ENCODE results near the gene VAV1.
"Not testable (repeated sequence)": the region's sequence is repeated elsewhere in the genome, so short reads cannot be mapped to it uniquely, and the experiment has no call there.

Gene VAV1

DNA sequence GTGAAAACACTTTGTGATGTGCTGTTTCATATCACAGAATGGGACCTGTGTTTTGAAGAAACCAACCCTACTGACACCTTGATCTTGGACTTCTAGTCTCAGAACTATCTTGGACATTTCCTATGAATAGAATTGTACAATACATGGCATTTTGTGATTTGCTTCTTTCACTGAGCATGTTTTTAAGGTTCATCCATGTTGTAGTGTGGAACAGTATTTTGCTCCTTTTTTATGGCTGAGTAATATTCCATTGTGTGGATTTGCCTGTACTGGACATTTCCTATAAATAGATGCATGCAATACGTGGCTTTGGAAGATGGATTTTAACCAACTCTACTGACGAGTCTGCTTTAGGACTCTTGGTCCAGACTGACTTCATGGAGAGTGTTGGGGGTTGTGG, 46.8 kb downstream of the VAV1 start:
- no peak for DNase-seq (ENCODE audit: low spot score)

DNA sequence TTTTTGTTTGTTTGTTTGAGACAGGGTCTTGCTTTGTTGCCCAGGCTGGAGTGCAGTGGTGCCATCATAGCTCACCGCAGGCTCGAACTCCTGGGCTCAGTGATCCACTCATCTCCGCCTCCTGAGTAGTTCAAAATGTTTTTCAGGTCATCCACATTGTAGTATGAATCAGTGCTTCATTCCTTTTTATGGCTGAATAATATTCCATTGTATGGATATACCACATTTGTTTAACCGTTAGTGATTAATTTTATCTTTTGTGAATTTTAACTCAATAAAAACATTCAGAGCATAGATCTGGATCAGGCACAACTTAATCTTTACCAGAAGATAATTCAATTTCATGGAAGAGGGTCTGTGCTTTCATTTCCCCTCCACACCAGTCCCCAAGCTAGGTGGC, 47.7 kb downstream of the VAV1 start:
- no peak for DNase-seq (ENCODE audit: low spot score)

DNA sequence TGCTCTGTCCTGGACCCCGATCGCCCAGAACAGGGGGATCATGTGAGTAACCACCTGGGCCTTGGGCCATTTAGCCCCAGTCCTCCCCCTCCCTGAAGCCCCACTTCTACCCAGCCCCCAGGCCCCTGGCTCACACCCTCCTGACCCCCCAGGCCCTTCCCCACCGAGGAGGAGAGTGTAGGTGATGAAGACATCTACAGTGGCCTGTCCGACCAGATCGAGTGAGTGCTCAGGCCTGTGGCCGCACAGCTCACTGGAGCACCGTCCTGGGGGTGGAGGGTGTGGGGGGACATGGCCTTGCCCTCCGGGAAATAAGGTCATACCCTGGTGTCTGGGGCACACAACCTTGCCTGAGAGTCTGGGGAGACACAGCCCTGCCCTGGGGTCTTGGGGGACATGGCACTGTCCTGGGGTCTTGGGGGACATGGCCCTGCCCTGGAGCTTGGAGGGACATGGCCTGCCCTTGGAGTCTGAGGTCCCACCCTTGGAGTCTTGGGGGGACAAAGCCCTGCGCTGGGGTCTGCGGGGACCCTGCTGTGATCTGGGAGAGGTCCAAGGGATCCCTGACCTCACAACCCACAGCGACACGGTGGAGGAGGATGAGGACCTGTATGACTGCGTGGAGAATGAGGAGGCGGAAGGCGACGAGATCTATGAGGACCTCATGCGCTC, 49.3 kb downstream of the VAV1 start:
- no peak for DNase-seq (ENCODE audit: low spot score)

DNA sequence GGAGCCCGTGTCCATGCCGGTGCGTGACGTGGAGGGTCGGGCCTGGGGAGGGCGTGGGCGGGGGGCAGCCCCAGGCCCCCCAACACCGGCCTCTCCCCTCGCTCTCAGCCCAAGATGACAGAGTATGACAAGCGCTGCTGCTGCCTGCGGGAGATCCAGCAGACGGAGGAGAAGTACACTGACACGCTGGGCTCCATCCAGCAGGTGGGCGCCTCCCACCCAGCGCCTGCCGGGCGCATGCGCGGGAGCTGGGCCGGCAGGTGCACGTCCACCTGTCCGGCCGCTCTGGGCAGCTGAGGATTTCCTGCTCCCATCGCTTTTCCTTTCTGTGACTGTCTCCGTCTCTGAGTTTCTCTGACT, 49.8 kb downstream of the VAV1 start:
- DNase-seq (ENCODE audit: low spot score), result no peak

DNA sequence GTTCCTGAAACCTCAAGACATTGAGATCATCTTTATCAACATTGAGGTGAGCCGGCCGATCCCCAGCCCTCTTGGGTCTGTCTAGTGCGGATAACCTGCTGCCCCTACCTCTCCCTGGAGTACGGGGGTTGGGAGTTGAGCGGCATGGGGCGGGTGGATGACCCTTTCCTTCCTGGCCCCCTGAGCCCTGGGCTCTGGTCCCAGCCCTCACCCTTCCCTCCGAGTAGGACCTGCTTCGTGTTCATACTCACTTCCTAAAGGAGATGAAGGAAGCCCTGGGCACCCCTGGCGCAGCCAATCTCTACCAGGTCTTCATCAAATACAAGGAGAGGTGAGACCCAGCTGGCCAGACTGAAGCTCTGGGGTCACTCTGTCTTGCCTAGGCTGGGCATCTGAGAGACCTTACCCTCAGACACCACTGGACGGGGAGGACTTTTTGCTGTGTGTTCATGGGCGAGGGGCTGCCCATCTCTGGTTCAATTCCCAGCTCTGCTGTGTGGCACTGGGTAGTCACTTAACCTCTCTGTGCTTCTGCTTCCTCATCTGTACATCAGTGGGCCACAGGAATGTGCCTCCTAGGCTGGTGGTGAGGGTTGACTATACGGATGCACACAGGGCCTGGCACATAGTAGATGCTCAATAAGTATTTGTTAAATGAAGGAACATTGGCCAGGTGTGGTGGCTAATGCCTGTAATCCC, 52.7 kb downstream of the VAV1 start:
- no peak for DNase-seq (ENCODE audit: low spot score)

DNA sequence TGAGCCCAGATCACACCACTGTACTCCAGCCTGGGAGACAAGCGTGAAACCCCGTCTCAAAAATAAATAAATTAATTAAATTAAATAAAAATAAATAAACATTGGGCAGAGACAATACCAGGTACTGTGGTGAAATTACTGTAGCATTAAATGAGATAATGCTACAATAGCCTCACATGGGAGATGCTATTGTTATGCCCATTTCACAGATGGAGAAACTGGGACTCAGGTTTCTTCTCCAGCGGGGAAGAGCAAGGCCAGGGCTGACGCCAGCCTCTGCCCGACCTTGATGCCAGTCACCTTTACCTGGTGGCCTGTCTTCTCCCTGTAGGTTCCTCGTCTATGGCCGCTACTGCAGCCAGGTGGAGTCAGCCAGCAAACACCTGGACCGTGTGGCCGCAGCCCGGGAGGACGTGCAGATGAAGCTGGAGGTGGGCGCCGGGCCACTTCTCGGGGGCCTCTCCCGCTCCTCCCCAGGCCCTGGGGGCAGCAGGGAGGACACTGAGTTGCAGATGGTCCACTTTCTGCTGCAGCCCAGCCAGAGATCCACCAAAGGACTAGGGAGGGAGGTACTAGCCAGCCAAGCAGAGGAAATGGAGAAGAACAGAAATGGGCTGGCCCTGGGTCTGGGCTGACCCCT, 53.9 kb downstream of the VAV1 start:
- no peak for DNase-seq (ENCODE audit: low spot score)

DNA sequence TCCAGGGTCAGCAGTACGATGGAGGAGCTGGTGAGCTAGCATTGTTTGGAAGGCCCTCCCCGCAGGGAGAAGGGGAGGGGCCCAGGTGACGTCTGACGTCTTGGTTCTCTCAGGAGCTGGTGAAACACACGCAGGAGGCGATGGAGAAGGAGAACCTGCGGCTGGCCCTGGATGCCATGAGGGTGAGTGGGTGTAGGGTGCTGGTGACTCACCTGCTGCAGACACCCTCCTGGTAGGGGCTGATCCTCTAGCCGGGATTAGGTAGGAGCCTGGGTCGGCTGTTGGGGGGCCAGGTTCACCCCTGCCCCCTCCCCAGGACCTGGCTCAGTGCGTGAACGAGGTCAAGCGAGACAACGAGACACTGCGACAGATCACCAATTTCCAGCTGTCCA, 55.8 kb downstream of the VAV1 start:
- no peak for DNase-seq (ENCODE audit: low spot score)

DNA sequence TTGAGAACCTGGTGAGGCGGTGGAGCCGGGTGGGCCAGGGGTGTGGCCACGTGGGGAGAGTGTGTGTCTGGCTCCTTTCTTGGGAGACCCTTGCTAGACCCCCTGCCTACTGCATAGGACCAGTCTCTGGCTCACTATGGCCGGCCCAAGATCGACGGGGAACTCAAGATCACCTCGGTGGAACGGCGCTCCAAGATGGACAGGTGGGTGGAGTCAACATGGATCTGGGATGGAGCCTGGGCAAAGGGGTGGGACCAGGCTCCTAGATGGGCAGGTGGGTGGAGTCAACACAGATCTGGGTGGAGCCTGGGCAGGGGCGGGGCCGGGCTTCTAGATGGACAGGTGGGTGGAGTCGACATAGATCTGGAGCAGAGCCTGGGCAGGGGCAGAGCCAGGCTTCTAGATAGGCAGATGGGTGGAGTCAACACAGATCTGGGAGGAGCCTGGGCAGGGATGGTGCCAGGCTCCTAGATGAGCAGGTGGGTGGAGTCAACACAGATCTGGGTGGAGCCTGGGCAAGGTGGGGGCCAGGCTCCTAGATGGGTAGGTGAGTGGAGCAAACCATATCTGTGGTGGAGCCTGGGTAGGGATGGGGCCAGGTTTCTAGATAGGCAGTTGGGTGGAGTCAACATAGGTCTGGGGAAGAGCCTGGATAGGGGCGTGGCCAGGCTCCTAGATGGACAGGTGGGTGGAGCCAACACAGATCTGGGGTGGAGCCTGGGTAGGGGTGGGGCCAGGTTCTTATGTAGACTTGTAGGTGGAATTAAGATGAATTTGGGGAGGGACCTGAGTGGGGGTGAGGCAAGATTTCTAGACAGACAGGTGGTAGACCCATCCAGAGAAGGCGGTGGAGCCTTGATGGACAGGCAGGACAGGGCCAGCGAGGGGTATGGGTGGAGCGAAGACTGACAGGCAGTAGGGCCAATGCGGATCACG, 56.5 kb downstream of the VAV1 start:
- peak; percentile 2 for DNase-seq (ENCODE audit: low spot score)

DNA sequence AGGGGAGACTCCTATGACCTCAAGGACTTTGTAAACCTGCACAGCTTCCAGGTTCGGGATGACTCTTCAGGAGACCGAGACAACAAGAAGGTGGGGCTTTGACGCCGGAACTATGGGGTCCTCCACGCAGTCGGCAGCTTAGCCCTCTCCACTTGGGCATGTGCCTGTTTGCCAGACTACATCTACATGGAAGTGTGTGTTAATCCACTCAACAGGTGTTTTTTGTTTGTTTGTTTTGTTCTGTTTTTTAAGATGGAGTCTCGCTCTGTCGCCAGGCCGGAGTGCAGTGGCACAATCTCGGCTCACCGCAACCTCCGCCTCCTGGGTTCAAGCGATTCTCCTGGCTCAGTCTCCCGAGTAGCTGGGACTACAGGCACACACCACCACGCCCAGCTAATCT, 57.3 kb downstream of the VAV1 start:
- not testable (repeated sequence) for DNase-seq (ENCODE audit: low spot score)

DNA sequence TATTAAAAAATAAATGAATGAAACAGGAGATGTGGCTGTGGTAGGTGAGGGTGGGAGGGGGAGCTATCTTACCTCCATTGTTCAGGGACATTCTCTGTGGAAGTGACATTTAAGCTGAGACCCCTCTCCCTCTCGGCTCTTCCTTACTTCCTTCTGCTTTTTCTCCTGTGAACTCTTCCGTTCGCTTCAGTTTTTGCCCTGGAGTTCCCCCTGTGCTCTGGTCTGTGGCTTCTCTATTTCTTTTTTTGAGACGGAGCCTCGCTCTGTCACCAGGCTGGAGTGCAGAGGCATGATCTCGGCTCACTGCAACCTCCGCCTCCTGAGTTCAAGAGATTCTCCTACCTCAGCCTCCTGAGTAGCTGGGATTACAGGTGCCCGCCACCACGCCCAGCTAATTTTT, 58.6 kb downstream of the VAV1 start:
- DNase-seq (ENCODE audit: low spot score), result not testable (repeated sequence)

DNA sequence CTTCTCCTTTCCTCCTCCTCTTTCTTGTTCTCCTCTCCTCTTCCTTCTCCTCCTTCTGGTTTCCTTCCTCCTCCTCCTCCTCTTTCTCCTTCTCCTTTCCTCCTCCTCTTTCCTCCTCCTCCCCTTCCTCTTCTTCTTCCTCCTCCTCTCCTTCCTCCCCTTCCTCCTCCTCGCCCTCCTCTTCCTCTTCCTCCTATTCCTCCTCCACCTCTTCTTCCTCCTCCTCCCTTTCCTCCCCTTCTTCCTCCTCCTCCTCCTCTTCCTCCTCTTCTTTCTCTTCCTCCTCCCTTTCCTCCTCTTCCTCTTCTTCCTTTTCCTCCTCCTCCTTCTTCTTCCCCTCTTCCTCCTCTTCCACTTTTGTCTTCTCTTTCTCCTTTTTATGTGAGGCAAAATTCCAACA, 59.9 kb downstream of the VAV1 start:
- DNase-seq (ENCODE audit: low spot score), result no peak

DNA sequence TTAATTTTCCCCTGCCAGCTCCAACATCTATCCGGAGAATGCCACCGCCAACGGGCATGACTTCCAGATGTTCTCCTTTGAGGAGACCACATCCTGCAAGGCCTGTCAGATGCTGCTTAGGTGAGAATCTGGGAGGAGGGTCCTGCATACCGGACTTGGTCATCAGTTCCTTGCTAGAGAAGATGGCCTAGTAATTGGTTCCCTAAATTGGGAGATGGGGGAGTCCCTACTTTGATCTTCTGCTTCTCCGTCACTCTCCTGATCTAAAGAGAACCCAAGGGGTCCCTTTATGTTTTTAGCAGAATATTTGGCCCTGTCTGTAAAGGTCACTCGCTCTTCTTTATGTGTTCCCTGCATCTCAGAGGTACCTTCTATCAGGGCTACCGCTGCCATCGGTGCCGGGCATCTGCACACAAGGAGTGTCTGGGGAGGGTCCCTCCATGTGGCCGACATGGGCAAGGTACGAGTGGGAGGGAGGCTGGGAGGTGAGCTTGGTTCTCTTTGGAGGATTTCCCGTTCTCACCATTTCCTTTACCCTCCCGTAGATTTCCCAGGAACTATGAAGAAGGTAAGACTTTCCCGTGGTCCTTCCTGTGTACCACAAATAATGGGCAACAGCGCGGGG, 60.8 kb downstream of the VAV1 start:
- no peak for DNase-seq (ENCODE audit: low spot score)

DNA sequence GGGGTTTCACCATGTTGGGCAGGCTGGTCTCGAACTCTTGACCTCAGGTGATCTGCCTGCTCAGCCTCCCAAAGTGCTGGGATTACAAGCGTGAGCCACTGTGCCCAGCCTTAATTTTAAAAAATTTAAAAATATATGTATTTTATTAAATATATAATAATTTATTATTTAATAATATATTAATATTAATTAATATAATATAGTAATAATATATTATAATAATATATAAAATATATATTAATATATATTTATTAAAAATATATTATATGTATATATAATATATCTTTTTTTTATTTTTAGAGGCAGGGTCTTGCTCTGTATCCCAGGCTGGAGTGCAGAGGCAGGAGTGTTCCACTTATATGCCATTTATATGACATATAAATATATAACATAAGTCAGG, 61.9 kb downstream of the VAV1 start:
- DNase-seq (ENCODE audit: low spot score), result no peak

DNA sequence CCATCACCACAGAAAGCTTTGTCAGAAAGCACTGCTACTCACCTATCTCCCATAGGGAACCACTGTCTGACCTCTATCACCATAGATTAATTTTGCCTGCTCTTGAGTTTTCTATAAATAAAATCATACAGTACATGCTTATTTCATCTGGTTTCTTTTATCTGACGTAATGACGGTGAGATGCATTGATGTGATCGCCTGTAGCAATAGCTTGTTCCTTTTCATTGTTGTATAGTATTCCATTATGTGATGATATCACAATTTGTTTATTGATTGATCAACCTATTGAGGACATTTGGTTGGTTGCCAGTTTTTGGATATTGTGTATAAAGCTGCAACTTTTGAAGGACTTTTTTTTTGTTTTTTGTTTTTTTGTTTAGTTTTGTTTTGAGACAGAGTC, 63.0 kb downstream of the VAV1 start:
- no peak for DNase-seq (ENCODE audit: low spot score)

DNA sequence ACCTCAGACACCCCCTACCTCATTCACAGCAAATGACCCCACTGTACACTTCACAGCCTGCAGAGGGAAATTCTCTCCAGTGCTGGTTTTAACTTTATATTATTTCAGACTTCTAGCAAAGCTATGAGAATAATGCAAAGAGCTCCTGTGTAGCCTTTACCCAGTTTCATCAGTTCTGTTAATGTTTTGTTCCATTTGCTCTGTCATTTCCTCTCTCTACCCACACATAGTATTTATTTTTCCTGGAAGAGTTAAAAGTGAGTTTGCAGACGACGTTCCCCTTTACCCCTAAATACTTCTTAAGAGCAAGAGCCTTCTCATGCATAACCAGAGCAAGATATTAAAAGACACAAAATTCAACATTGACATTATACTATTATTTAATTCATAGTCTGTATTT, 65.0 kb downstream of the VAV1 start:
- no peak for DNase-seq (ENCODE audit: low spot score)

DNA sequence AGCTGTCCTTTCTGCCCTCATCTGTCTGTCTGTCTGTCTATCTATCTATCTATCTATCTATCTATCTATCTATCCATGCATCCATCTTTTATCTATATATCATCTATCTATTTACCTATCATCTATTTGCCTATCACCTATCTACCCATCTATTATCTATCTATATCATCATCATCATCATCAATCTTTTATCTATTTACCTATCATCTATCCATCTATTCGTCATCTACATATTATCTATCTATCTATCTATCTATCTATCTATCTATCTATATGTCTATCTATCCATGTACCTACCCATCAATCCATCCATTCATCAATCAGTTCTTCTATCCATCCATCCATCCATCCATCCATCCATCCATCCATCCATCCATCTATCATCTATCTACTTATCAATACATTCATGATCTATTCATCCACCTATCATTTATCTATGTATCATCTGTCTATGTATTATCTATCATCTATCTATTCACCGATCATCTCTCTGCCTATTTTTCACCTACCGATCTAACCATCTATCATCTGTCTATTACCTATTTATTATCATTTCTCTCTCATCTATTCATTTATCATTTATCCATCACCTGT, 65.7 kb downstream of the VAV1 start:
- no peak for DNase-seq (ENCODE audit: low spot score)

DNA sequence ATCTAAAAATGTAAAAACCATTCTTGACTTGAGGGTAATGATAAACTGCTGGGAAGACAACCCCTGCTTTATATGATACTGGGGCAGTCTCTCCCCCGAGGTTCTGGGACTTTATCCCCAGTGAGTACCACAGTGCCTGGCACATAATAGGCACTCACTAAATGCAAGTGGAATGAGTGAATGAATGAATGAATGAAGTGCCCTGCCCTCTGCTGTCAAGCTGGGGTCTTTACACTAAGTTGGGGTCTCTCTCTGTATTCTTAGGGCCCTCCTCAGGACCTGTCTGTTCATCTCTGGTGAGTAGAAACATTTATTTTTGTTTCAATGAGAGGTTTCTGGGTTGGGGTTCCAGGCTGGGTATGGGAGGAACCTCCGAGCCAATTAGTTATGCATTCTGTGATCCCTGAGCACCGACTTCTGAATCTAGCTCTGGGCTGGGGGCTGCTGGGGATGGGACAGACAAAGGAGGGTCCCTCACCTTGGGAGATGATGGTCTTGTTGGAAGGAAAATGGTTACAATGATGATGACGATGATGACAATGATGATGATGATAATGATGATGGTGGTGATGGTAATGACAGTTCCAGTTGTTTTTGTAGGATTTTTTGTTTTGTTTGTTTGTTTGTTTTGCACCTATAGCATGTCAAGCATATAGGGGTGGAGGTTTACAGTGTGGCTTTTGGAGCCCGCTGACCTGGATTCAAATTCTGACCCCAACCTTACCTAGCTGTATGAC, 70.5 kb downstream of the VAV1 start:
- DNase-seq (ENCODE audit: low spot score), result no peak

DNA sequence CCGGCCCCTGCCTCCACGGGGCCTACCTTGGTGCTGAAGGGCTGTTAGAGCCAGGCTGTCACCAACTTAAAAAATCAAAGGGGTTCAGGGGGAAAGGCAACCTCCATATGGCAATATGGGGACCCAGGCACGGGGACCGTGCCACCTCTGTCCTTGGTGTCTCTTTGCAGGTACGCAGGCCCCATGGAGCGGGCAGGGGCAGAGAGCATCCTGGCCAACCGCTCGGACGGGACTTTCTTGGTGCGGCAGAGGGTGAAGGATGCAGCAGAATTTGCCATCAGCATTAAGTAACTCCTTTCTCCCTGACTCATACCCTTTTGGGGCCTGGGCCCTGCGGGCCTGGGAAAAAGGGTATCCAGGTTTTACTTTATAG, 75.3 kb downstream of the VAV1 start:
- no peak for DNase-seq (ENCODE audit: low spot score)

DNA sequence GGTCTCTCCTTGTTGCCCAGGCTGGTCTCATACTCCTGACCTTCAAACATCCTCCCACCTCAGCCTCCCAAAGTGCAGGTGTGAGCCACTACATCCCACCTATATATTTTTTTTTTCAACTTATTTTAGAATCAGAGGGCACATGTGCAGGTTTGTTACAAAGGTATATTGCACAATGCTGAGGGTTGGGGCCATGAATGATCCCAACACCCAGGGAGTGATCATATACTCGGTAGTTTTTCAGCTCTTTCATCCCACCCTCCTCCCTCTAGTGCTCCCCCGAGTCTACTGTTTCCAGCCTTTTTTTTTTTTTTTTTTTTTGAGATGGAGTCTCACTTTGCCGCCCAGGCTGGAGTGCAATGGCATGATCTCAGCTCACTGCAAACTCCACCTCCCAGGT, 76.5 kb downstream of the VAV1 start:
- no peak for DNase-seq (ENCODE audit: low spot score)

DNA sequence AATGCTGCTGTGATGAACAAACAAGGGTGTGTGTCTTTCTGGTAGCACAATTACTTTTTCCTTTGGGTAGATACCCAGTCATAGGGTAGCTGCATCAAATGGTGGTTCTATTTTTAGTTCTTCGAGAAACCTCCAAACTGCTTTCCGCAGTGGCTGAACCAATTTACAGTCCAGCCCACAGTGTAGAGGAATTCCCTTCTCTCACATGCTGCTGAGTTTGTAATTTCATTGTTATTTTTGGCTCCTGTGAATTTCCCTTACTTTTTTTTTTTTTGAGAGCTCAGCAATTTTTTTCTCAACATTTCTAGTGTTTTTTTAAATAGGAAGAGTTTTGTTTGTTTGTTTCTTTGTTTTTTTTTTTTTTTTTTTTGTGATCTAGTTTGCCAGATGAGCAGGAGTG, 77.4 kb downstream of the VAV1 start:
- no peak for DNase-seq (ENCODE audit: low spot score)

DNA sequence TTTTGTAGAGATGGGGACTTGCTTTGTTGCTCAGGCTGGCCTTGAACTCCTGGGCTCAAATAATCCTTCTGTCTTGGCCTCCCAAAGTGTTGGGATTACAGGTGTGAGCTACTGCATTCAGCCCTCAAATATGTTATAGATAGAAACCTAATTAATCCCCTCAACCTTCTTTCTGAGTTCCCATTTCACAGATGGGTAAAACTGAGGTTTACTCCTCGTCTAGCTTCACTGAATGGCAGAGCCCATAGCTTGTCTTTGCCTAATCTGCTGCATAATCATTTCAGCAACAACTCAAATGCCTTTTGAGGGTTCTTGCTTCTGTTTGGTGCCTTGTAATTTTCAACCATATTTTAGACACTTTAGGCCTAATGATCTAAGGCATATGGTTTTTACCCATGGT, 78.9 kb downstream of the VAV1 start:
- DNase-seq (ENCODE audit: low spot score), result no peak

Data from kidney capillary endothelial cell (primary cell).